GM12878 (cell line): Measurements from ENCODE around the gene OPA1. TPM values are rescaled to one million over a fixed set of nuclear protein-coding genes. Genes with fewer than 3 reads are reported as not detected.

ENCODE experiments used
- ATAC-seq: fragments of 200-7000 bp; cut with Tn5 transposase; 3 replicates; pipeline ENCODE4 v1.9.1; 2020; ENCODE audit warnings: mild to moderate bottlenecking, moderate library complexity
- BruUV-seq: library from RNA; stranded (reverse); fragments of 400-500 nt; replicated peaks from 2 replicates; lab custom pipeline; 2021; lab: Mats Ljungman, UMichigan
- CTCF ChIA-PET: fragments of 300-600 bp; sonication (Branson Sonifier 250); formaldehyde crosslinking; extraction: SDS; loops from one replicate; lab custom pipeline; 2021; ENCODE audit warnings: inconsistent platforms; lab: Yijun Ruan, JAX
- POLR2A ChIA-PET: fragments of 350-600 bp; formaldehyde crosslinking; extraction: SDS; loops from one replicate; lab custom pipeline; 2021; ENCODE audit warnings: inconsistent platforms; lab: Charles Lee
- RAD21 ChIA-PET: fragments of 300-600 bp; sonication (Branson Sonifier 250); formaldehyde crosslinking; loops from one replicate; lab custom pipeline; 2023; ENCODE audit warnings: antibody characterized with exemption; ENCODE audit not compliant: unreplicated experiment; lab: Charles Lee
- SMC1A ChIA-PET: fragments of 300-600 bp; sonication (Branson Sonifier 250); formaldehyde crosslinking; loops from one replicate; lab custom pipeline; 2023; ENCODE audit not compliant: unreplicated experiment, uncharacterized antibody; lab: Charles Lee
- DNase-seq: peaks from one replicate; pipeline ENCODE4 v3.0.0-alpha.2; 2011; ENCODE audit warnings: low read depth, low spot score
- FAIRE-seq: peaks from 3 replicates; lab custom pipeline; 2011; peaks lifted over from hg19 to GRCh38; lab: Jason Lieb, UNC
- H2AFZ ChIP-seq: 2 replicates; pipeline ENCODE4 v1.6.0; 2011; ENCODE audit warnings: low read depth, low read length, control low read depth; ENCODE audit not compliant: control insufficient read depth
- H3K27ac ChIP-seq: 2 replicates; pipeline ENCODE4 v1.5.1; 2011; ENCODE audit warnings: control low read depth; ENCODE audit not compliant: control insufficient read depth, insufficient read depth
- H3K27me3 ChIP-seq, 2 experiments: replicated peaks in 1 of 2; 2 replicates each; pipeline versions ENCODE4 v1.6.0 to v1.6.1; 2011; ENCODE audit warnings: low read length in 1 of 2; ENCODE audit not compliant: control insufficient read depth in 2 of 2, insufficient read depth in 2 of 2
- H3K36me3 ChIP-seq, 2 experiments: 2 replicates each; pipeline ENCODE4 v1.5.1; 2011; ENCODE audit warnings: low read length in 1 of 2; ENCODE audit not compliant: control insufficient read depth in 2 of 2, insufficient read depth in 2 of 2
- H3K4me1 ChIP-seq: 2 replicates; pipeline ENCODE4 v1.6.1; 2011; ENCODE audit warnings: mild to moderate bottlenecking, low read length, moderate library complexity, mixed read lengths; ENCODE audit not compliant: control insufficient read depth, insufficient read depth
- H3K4me2 ChIP-seq: 2 replicates; pipeline ENCODE4 v1.6.0; 2011; ENCODE audit warnings: control low read depth; ENCODE audit not compliant: control insufficient read depth, insufficient read depth
- H3K4me3 ChIP-seq: fragments of 200-600 bp; sonication (generic); 2 replicates; pipeline ENCODE4 v1.5.1; 2016
- H3K79me2 ChIP-seq: 2 replicates; pipeline ENCODE4 v1.6.0; 2011; ENCODE audit warnings: low read length; ENCODE audit not compliant: control insufficient read depth, insufficient read depth
- H3K9ac ChIP-seq: 2 replicates; pipeline ENCODE4 v1.8.0; 2011; ENCODE audit warnings: low read length, control low read depth, mixed read lengths; ENCODE audit not compliant: control insufficient read depth, insufficient read depth
- H3K9me3 ChIP-seq: replicated peaks from 3 replicates; pipeline ENCODE4 v1.5.1; 2011; ENCODE audit warnings: mild to moderate bottlenecking, low read length; ENCODE audit not compliant: control insufficient read depth, insufficient read depth
- H4K20me1 ChIP-seq: 2 replicates; pipeline ENCODE4 v1.6.0; 2011; ENCODE audit not compliant: control insufficient read depth, insufficient read depth
- ATF2 ChIP-seq: IDR thresholded peaks from 2 replicates; pipeline ENCODE4 v1.6.1; 2012; ENCODE audit warnings: low read length, inconsistent platforms
- CHD2 ChIP-seq: IDR thresholded peaks from 2 replicates; pipeline ENCODE4 v1.6.1; 2011; ENCODE audit warnings: low read depth, low read length, improper control_type of control experiment, borderline replicate concordance
- FOXM1 ChIP-seq: IDR thresholded peaks from 2 replicates; pipeline ENCODE4 v1.6.1; 2012; ENCODE audit warnings: low read depth, mild to moderate bottlenecking, inconsistent platforms, low read length, moderate library complexity
- IRF3 ChIP-seq: fragments of 450-650 bp; IDR thresholded peaks from 2 replicates; pipeline ENCODE4 v1.6.1; 2014; ENCODE audit warnings: mild to moderate bottlenecking
- KLF5 ChIP-seq: fragments of 450-650 bp; IDR thresholded peaks from 2 replicates; pipeline ENCODE4 v1.6.1; 2014; ENCODE audit warnings: mild to moderate bottlenecking; ENCODE audit not compliant: partially characterized antibody
- POU2F2 ChIP-seq: IDR thresholded peaks from 3 replicates; pipeline ENCODE4 v1.6.1; 2011; ENCODE audit warnings: low read depth, mild to moderate bottlenecking, low read length, borderline replicate concordance
- RUNX3 ChIP-seq: IDR thresholded peaks from 2 replicates; pipeline ENCODE4 v1.6.1; 2012; ENCODE audit warnings: low read length, inconsistent platforms
- SMC3 ChIP-seq: IDR thresholded peaks from 2 replicates; pipeline ENCODE4 v1.6.1; 2011; ENCODE audit warnings: low read length, improper control_type of control experiment, borderline replicate concordance
- SPI1 ChIP-seq: IDR thresholded peaks from 2 replicates; pipeline ENCODE4 v1.6.1; 2011; ENCODE audit warnings: low read depth, mild to moderate bottlenecking, low read length, moderate library complexity, borderline replicate concordance; ENCODE audit not compliant: insufficient read depth
- TARDBP ChIP-seq: IDR thresholded peaks from 2 replicates; pipeline ENCODE4 v1.6.1; 2016; ENCODE audit warnings: borderline replicate concordance
- YBX1 ChIP-seq: fragments of 450-650 bp; IDR thresholded peaks from 2 replicates; pipeline ENCODE4 v1.6.1; 2016; ENCODE audit warnings: antibody characterized with exemption
- WGBS: methylation state at CpG from one replicate; pipeline ENCODE4 v1.1.6; 2016; ENCODE audit warnings: low lambda C conversion rate; ENCODE audit not compliant: insufficient replicate concordance, insufficient coverage; ENCODE audit errors: missing lambda C conversion rate; 5-methylcytosine and 5-hydroxymethylcytosine counted together
- in situ Hi-C: fragments of 300-500 bp; cut with MboI; formaldehyde crosslinking; loops from 9 replicates; pipeline ENCODE4 v1.14.3; 2018; ENCODE audit warnings: mixed read lengths
- intact Hi-C: fragments of 100-400 bp; cut with micrococcal nuclease; formaldehyde crosslinking; loops from one replicate; pipeline ENCODE4 v1.14.2; 2022; ENCODE audit not compliant: unreplicated experiment
- polyA plus RNA-seq, 11 experiments: library from polyadenylated mRNA; depleted of rRNA in 4 of 11; unstranded in 6 of 11; stranded (reverse) in 5 of 11; fragments of >200 nt; fragmentation: Nextera tagmentation in 4 of 11; fragmentation: Illumina TruSeq in 1 of 11; extraction: Ambion mirVana in 4 of 11; extraction: Trizol in 1 of 11; gene quantifications; 1 replicate in 1 of 11; 2 replicates in 10 of 11; pipeline versions ENCODE4 v1.2.1 to v1.2.3, GENCODE V29; 2011 to 2016; ENCODE audit warnings: inconsistent platforms in 2 of 11, missing spikeins in 2 of 11, low read depth in 1 of 11
- total RNA-seq, 4 experiments: library from RNA; depleted of rRNA in 3 of 4; stranded (reverse); fragments of >200 nt in 3 of 4; fragmentation: Illumina TruSeq in 1 of 4; extraction: Trizol in 1 of 4; gene quantifications; 2 replicates each; pipeline versions ENCODE4 v1.2.1 to v1.2.3, GENCODE V29; 2013 to 2021

The OPA1 gene
- total and polyA plus RNA-seq, 10 of the 15 experiments (the other 5 are each of a cell fraction or from before 2014, with no cell fraction given), result 14.7 to 108 (median 59.3) TPM

- H3K36me3 ChIP-seq, result no peaks in the 10 kb centered on the region
- no peaks in the 10 kb centered on the region for H3K9me3 ChIP-seq
- no peak overlapping the region for H3K4me2 ChIP-seq
- no peak overlapping the region for H2AFZ ChIP-seq
- no peak overlapping the region for H3K4me3 ChIP-seq
- POLR2A ChIA-PET, result no interaction called here
- intact Hi-C loops, result no loop called here
- 0% methylated on average over 1 of the region's 1 CpG for WGBS
- RAD21 ChIA-PET, result no interaction called here
- no peak for DNase-seq
- CTCF ChIA-PET, result interaction anchor here (1.1 kb wide), 1 partner anchor 12 kb away, joined by 3 read pairs; no protein-coding TSS in a partner anchor
- H3K27ac ChIP-seq, result no peak overlapping the region
- ATAC-seq, result no peak
- H4K20me1 ChIP-seq, result no peaks in the 10 kb centered on the region
- H3K79me2 ChIP-seq, result no peaks in the 10 kb centered on the region
- FAIRE-seq, result no peak
- H3K27me3 ChIP-seq, result no peaks in the 10 kb centered on the region
- in situ Hi-C loops, result no loop called here
- SMC1A ChIA-PET, result interaction anchor here (0.9 kb wide), 1 partner anchor 12 kb away, joined by 3 read pairs; no protein-coding TSS in a partner anchor
- BruUV-seq, result no TSS peak
- no peak overlapping the region for H3K9ac ChIP-seq
- TF ChIP-seq KLF5 (no peak), YBX1 (no peak), SPI1 (no peak), IRF3 (no peak), POU2F2 (no peak), FOXM1 (no peak), ATF2 (no peak), TARDBP (no peak), RUNX3 (no peak), CHD2 (no peak), SMC3 (no peak)
- H3K4me1 ChIP-seq, result no peaks in the 10 kb centered on the region
Measured at GRCh38 chr3:193544289-193544688, 48.7 kb upstream of the OPA1 start.
